ENCODE results near the gene TOR4A. TPM values are rescaled to one million over a fixed set of nuclear protein-coding genes. Genes with fewer than 3 reads are reported as not detected.

The TOR4A gene
- total RNA-seq: 17.4 and 17.5 TPM in 2 replicates

- intact Hi-C loops (cut with micrococcal nuclease): no loop called here
Observed at GRCh38 chr9:137277329-137278041, at the start of gene TOR4A. TOR4A (plus strand) TSS chr9:137277726; CDS start chr9:137278690, 964 bp downstream.

- intact Hi-C loops (cut with micrococcal nuclease): loop anchor here (10.0 kb wide), 1 partner anchor 423 kb away; the partner anchor contains the start of gene RABL6
Observed at GRCh38 chr9:137227853-137228505, 49.5 kb upstream of the TOR4A start.

GRCh38 chr9:137228506-137228967, 49.0 kb upstream of the TOR4A start:
- intact Hi-C loops (cut with micrococcal nuclease): loop anchor here (10.0 kb wide), 1 partner anchor 424 kb away; the partner anchor contains the start of gene RABL6

- intact Hi-C loops (cut with micrococcal nuclease): loop anchor here (10.0 kb wide), 1 partner anchor 424 kb away; the partner anchor contains the start of gene RABL6
Observed at GRCh38 chr9:137228968-137229896, 48.3 kb upstream of the TOR4A start.

- intact Hi-C loops (cut with micrococcal nuclease): loop anchor here (10.0 kb wide), 1 partner anchor 425 kb away; the partner anchor contains the start of gene RABL6
Observed at GRCh38 chr9:137229903-137230704, 47.4 kb upstream of the TOR4A start.

GRCh38 chr9:137230705-137231371, 46.7 kb upstream of the TOR4A start, which contains the start of gene SLC34A3:
SLC34A3 (plus strand) TSS chr9:137230901; CDS start chr9:137231703, 802 bp downstream.
- intact Hi-C loops (cut with micrococcal nuclease): no loop called here

GRCh38 chr9:137231372-137232039, 46.0 kb upstream of the TOR4A start:
- intact Hi-C loops (cut with micrococcal nuclease): no loop called here

- intact Hi-C loops (cut with micrococcal nuclease): no loop called here
Observed at GRCh38 chr9:137232101-137232500, 45.4 kb upstream of the TOR4A start.

GRCh38 chr9:137232510-137232909, 45.0 kb upstream of the TOR4A start:
- intact Hi-C loops (cut with micrococcal nuclease): no loop called here

GRCh38 chr9:137233143-137233980, 44.2 kb upstream of the TOR4A start:
- intact Hi-C loops (cut with micrococcal nuclease): no loop called here

- intact Hi-C loops (cut with micrococcal nuclease): no loop called here
Observed at GRCh38 chr9:137234055-137234697, 43.4 kb upstream of the TOR4A start.

GRCh38 chr9:137234758-137235423, 42.6 kb upstream of the TOR4A start:
- intact Hi-C loops (cut with micrococcal nuclease): no loop called here

- intact Hi-C loops (cut with micrococcal nuclease): loop anchor here (1.0 kb wide), 1 partner anchor 117 kb away; no protein-coding TSS in a partner anchor
Observed at GRCh38 chr9:137235424-137236237, 41.9 kb upstream of the TOR4A start.

- intact Hi-C loops (cut with micrococcal nuclease): loop anchor here (1.0 kb wide), 1 partner anchor 118 kb away; no protein-coding TSS in a partner anchor
Observed at GRCh38 chr9:137236238-137236935, 41.1 kb upstream of the TOR4A start.

GRCh38 chr9:137236936-137237421, 40.5 kb upstream of the TOR4A start:
- intact Hi-C loops (cut with micrococcal nuclease): loop anchor here (1.0 kb wide), 1 partner anchor 119 kb away; no protein-coding TSS in a partner anchor
